Measurements from ENCODE around the gene OR1N2.
"Not testable (repeated sequence)": the region's sequence is repeated elsewhere in the genome, so short reads cannot be mapped to it uniquely, and the experiment has no call there.

OR1N2 gene, protein sequence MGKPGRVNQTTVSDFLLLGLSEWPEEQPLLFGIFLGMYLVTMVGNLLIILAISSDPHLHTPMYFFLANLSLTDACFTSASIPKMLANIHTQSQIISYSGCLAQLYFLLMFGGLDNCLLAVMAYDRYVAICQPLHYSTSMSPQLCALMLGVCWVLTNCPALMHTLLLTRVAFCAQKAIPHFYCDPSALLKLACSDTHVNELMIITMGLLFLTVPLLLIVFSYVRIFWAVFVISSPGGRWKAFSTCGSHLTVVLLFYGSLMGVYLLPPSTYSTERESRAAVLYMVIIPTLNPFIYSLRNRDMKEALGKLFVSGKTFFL

DNA sequence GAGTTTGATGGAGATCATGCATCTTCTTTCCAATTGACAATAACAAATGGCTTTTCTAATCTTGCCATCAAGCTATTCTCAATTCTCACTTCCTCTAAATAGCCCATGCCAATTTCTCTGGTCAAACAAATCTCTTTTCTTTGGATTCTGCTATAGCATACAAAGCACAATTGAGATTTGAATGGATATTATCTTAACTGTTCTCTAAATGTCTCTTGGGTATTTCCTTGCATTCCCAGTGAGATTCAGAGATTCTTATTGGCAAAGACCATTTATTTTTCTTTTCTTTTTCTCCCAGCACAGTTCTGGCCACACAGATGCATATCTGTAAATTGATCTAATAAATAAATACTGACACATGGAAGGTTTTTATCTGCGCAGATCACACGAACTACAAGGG is at the start of gene OR1N2:
OR1N2 (plus strand) TSS at position 301 of the 400 bp plus-strand sequence. CDS start 100 bp downstream, outside the sequence.
- DNase-seq, result no peak

DNA sequence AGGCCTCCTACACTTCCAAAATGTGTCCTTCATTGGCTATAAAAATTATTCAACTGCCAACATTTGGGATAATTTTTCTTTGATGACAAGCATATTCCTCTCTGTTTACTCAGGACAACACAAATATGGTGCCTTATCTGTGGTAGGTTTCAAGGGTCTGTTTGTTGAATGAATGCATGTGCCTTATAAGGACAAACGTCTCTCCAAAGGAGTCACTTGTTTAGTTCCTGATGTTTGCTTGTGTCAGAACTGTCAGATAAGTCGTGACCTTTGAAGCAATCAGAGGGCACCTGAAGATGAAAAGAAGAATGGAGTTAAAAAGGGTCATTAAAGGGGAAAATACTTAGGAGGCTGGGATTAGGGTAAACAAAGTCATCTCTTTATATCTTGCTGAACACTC is 45.9 kb upstream of the OR1N2 start:
- DNase-seq, result no peak

DNA sequence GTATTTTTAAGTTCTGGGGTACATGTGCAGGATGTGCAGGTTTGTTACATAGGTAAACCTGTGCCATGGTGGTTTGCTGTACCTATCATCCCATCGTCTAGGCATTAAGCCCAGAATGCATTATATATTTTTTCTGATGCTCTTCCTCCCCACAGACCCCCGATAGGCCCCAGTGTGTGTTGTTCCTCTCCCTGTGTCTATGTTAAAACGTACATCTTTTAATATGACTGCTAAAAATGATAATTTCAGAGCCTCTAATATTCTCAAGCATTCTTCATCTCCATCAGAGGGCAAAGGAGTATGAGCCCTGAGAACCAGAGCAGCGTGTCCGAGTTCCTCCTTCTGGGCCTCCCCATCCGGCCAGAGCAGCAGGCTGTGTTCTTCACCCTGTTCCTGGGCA is 42.4 kb upstream of the OR1N2 start, which contains the start of gene OR1J2:
OR1J2 (plus strand) TSS at position 301 of the 400 bp plus-strand sequence; CDS start at position 301, 0 bp downstream.
- DNase-seq, result no peak

DNA sequence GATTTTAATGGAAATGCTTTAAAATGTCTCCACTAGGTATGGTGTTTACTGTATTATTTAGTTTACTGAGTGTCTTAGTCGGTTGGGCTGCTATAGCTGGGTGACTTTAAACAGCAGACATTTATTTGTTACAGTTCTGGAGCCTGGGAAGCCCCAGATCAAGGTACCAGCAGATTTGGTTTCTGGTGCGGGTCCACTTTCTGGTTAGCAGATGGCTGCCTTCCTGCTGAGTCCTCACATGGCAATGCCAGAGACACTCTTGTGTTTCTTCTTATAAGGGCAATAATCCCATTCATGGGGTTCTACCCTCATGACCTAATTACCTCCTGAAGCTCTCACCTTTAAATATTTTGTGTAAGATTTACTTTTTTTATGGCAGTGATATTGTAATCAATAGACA is 34.7 kb upstream of the OR1N2 start:
- no peak for DNase-seq

DNA sequence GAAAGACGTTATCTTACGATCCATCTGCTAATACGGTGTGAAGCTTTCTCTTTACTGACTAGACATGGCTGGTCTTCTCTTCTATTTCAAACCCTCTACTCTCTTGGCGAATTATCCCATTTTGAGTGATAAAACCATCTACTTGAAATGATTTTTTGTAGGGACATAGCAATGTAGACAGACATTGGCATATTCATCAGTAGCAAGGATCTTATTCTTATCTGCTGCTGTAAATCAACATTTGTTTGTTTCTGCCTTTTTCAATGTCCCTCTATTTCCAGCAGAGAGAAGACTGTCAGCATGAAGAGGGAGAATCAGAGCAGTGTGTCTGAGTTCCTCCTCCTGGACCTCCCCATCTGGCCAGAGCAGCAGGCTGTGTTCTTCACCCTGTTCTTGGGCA is 34.1 kb upstream of the OR1N2 start, which contains the start of gene OR1J4:
OR1J4 (plus strand) TSS at position 301 of the 400 bp plus-strand sequence; CDS start at position 301, 0 bp downstream.
- DNase-seq, result no peak

DNA sequence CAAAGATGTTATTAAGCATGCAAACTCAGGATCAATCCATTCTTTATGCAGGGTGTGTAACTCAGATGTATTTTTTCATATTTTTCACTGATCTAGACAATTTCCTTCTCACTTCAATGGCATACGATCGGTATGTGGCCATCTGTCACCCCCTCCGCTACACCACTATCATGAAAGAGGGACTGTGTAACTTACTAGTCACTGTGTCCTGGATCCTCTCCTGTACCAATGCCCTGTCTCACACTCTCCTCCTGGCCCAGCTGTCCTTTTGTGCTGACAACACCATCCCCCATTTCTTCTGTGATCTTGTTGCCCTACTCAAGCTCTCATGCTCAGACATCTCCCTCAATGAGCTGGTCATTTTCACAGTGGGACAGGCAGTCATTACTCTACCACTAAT is 33.5 kb upstream of the OR1N2 start:
- no peak for DNase-seq

DNA sequence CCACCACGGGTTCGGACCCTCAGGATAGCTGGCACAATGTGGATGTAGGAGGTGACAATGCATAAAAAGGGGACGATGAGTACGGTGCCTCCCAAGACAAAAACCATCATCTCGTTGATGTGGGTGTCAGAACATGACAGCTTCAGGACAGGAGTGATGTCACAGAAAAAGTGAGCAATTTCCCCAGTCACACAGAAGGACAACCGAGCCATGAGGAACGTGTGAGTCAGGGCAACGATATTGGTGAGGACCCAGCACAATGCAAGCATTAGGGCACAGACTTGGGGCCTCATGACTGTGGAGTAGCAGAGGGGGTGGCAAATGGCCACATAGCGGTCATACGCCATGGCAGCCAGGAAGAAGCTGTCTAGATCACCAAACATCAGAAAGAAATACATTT is 26.3 kb upstream of the OR1N2 start:
- no peak for DNase-seq

DNA sequence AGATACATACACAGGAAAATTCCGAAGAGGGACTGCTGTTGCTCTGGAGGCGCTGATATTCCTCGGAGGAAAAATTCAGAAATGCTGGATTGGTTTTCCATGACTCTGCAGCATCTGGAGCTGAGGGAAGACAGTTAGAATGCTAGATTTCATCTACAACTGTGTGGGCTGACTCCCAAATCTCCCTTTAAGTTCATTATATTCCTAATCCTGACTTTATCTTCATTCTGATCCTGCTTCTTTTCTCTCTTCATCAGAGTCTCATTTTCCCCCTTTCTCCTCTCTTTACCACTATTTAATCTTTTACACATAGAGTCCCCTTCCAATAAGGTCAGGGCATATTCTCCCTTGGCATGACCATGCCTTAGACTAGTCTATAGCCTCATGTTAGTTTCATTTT is 25.7 kb upstream of the OR1N2 start, which contains the start of gene OR1N1:
OR1N1 (minus strand) TSS at position 101 of the 400 bp plus-strand sequence; CDS start at position 101, 0 bp downstream.
- DNase-seq, result no peak

DNA sequence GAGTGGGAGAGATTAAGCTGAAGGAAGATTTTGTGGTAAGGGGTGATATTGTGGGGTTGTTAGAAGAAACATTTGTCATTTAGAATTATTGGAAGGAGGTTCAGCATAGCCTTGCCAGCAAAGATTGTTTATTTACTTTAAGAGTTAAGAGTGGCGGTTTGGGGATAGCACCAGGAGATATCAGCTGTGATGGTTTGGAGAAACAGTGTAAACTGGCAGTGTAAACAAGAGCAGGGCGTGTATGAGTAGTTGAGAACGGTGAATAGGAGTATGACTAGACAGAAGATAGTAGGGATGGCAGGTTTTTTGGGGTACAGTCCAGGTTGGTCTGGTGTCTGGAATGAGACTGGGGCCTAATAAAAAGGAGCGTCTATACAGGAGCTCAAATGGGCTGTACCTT is 21.8 kb upstream of the OR1N2 start:
- not testable (repeated sequence) for DNase-seq

DNA sequence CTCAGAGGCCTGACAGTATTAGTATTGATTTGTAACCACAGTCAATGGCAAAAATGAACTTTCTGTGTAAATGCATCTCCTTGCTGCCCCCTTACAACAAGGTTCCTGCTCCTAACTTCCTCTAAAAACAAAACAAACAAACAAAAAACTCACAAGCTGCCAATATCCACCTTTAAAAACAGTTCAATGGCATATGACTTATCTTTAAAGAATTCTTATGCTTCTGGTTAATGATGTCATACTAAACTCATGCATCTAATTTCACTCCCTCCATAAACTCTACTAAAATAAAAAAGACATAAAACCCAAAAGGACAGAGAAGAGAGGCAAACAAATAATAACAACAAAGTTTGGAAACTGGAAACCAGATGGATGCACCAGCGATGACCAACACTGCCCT is 16.8 kb upstream of the OR1N2 start:
- no peak for DNase-seq

DNA sequence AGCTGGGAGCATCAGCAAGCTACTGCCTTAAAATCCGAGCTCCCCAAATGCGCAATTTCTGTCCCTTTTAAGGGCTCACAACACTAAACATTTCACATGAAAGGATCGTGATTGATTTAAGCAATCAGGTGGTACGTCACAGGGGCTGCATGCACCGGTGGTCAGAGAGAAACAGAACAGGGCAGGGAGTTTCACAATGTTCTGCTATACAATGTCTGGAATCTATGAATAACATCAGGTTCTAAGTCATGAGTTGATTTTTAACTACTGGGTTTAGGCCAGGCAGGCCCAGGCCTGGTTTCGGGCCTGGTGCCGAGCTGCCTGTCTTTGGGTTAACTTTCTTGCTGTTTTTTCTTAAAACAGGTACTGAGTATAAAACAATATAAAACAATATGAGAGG is 15.8 kb upstream of the OR1N2 start:
- DNase-seq, result not testable (repeated sequence)

DNA sequence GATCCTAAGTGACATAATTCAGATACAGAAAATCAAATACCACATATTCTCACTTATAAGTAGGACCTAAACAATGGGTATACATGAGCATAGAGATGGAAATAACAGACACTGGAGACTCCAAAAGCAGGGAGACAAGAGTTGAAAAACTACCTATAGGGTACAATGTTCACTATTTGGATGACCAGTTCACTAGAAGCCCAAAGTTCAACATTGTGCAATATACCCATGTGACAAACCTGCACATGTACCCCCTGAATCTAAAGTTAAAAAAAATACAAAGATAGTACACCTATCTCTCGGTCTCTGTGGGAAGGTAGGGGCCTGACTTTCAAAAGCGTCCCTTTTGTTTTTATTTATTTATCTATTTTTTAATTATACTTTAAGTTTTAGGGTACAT is 14.2 kb upstream of the OR1N2 start:
- no peak for DNase-seq

DNA sequence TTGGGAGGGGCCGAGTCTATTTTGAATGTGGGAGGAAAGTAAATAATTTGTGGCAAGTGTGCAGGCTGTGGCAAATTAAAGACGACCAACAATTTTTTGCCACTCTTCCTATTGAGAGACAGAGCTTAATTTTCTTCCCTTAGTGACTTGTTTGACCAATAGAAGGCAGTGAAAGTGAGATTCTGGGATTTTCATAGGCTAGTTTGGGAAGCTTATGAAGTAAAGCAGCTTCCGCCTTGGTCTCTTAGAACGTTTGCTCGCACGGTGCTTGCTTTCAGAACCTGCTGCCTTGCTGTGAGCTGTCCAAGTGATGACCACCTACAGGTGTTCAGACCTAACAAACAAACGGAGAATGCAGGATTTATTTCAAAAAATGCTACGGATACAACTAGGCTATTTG is 6.7 kb upstream of the OR1N2 start:
- DNase-seq, result no peak

DNA sequence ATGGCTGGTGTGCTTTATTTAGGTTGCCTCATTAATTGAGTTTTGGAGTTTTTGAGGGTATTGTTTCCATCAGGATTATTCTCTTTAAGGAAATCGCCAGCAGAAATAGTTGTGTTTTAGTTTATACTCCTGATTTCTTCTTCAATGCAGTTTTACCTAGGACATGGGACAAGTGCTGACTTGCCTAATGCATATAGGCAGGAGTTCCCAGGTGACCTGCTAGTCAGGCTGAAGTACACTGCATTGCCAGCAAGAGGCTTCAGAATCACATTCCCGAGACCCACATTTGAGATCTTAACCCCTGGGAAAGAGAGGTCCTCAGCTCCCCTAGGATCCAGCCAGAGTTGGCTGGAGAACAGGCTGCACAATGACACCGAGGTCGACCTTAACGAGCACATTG is 1.5 kb upstream of the OR1N2 start:
- DNase-seq, result no peak

DNA sequence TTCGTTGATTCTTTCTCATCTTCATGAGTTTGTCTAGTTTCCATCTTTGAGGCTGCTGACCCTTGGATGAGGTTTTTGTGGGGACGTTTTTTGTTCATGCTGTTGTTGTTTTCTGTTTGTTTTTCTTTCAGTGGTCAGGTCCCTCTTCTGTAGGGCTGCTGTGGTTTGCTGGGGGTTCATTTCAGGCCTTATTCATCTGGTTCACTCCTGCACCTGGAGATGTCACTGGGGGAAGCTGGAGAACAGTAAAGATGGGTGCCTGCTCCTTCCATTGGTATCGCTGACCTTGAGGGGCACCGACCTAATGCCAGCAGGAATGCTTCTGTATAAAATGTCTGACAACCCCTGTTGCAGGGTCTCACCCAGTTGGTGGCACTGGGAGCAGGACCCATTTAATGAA is 8.5 kb downstream of the OR1N2 start:
- DNase-seq, result no peak

DNA sequence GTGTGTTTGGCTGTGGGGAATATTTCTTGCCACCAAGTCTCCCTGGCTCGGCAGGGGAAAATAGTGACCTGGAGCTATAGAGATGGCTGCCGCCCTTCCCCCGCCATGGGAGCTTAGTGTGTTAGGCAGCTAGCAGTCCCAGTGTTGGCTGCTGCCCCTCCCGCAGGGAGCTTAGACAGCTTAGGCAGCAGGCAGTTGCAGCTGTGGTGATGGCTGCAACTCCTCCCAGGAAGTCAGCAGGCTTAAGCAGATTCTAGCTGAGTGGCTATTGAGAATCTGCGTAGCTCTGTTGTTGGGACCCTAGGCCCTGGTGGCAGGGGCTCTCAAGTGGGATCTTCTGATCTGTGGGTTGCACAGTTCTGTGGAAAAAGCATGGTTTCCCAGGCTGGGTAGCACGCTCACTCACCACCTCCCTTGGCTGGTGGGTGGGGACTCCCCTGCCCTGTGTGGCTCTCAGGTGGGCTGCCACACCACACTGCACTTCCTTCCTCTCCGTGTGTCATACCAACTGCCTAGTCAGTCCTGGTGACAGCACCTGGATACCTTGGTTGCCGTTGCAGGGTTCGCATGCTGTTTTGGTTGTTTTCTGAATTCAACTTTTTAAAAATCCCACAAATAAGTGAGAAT is 9.3 kb downstream of the OR1N2 start:
- DNase-seq, result no peak

DNA sequence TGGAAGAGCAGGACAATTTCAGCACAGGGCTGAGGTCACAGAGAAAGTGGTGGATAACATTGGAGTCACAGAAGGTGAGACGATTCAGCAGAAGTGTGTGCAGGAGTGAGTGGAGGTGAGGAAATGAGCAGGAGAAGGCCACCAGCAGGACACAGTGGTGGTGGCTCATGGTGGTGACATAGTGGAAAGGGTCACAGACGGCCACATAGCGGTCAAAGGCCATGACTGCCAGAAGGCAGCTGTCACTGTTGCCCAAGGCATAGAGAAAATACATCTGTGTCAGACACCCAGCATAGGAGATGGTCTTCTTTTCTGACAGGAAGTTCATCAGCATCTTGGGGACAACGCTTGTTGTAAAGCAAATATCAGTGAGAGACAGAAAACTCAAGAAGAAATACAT is 15.0 kb downstream of the OR1N2 start:
- no peak for DNase-seq

DNA sequence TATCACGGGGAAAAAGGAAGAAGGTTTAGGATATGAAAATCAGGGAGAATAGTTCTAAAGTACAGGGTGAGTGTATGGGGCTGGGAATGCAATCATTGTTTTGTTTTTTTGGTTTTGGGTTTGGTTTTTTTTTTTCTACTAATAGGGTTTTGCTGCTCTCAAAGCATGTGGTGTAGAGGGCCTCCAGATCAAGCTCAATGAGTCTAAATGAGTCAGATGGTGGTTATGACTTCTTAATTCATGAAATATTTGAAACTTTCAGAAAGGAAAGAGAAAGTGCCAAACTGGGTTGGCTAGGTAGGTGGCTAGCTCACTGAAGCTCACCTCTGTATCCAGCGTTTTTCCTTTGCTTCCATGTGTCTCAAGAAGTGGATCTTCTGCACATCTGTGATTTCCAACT is 19.5 kb downstream of the OR1N2 start:
- no peak for DNase-seq

DNA sequence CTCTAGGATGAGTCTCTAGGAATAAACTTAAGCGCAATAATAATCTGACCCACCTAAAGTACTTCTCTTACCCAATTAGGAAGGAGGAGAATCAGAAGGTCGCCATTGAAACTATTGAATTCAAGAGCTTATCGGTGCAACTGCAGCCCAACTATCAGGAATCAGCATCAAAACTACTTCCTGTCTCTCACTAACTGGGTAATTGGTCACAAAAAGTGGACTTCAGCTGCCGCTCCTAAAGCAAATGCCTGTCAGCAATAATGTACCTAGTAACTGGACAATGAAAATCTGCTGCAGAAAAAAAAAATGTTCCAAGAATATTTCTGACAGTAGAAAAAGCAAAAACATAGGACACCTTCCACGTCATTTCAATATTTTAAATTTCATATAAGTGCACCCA is 27.0 kb downstream of the OR1N2 start:
- DNase-seq, result no peak

DNA sequence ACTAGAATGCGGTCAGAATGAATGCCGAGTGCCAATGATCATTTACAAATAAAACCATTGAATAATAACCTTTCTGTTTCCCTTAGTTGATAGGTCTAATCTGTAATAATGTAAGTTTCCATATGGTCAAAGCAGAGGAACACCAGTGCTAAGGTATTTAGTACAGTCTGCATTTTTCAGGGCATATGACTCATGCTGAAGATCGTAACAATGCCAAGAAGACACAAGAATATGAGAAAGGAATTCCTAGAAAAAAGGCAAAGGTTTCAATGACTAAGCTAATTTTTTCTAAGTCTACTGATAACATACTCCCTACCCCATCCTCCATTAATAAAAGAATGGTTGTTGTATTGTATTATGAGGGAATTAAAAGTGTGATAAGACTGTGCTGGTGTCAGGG is 27.4 kb downstream of the OR1N2 start:
- DNase-seq, result no peak

DNA sequence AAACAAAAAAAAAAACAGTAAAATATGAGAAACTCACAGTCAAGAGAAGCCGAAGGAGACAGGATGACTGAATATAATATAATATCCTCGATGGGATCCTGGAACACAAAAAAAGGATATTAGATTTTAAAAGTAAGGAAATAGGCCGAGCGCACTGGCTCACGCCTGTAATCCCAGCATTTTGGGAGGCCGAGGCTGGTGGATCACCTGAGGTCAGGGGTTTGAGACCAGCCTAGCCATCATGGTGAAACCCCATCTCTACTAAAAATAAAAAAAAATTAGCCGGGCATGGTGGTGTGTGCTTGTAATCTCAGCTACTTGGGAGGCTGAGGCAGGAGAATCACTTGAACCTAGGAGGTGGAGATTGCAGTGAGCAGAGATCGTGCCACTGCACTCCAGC is 30.4 kb downstream of the OR1N2 start, which contains the start of gene OR1L8:
OR1L8 (minus strand) TSS at position 101 of the 400 bp plus-strand sequence. CDS start 14,907 bp downstream, outside the sequence.
- not testable (repeated sequence) for DNase-seq

Measured in activated CD4-positive, alpha-beta T cell treated with anti-CD3 and anti-CD28 coated beads for 4 hours (primary cell).